HTR-8/SVneo (cell line): ENCODE measurements around the gene MVB12B.
"Not testable (repeated sequence)": the region's sequence is repeated elsewhere in the genome, so short reads cannot be mapped to it uniquely, and the experiment has no call there.

ENCODE experiments used
- DNase-seq: peaks from one replicate; pipeline ENCODE4 v3.0.0; 2011; ENCODE audit warnings: low spot score, mixed read lengths; ENCODE audit not compliant: insufficient read length
- FAIRE-seq: peaks from 2 replicates; lab custom pipeline; 2011; peaks lifted over from hg19 to GRCh38; lab: Jason Lieb, UNC

The MVB12B gene

DNA sequence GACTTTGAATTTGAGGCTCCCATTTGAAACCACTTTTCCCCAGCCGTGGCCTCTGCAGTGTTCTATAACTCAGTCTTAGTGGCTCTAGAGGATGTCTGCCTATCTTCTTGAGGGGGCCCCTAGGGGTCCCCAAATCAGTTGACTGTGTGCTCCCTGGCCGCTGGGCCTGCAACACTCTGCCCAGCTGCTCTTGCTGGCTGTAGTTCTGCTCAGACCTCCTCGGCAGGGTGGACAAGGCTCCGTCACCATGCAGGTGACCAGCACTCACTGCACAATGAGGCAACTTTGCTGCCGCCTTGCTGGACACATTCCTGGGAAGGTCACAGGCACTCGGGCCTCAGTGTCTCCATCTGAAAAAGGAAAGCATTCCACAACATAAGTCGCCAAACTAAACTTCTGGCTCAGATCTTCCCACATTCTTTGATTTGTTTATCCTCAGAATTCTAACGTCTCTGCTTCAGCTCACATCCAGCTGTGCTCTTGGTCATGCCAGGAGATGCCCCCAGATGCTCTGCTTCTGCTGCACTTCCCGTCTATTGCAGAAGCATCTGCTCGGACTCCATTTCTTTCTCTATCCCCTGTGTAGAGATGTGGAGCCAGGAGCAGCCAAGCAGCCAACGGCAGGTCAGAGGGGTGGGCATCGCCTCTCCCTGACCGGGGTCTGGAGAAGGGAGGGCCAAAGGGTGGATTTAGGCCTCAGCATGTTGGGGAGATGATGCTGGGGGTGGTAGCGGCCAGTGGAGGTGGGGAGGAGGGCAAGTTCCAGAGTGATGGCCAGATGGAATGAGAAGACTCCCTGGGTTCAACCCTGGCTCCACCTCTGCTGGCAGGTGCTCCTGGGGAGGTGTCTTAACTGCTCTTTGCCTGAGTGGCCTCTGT lies 133.6 kb downstream of the MVB12B start:
- DNase-seq = no peak
- FAIRE-seq = no peak

- FAIRE-seq (no peak), DNase-seq (no peak)
Observed at GRCh38 chr9:126461029-126461428, 134.4 kb downstream of the MVB12B start.

- FAIRE-seq (no peak), DNase-seq (no peak)
Observed at GRCh38 chr9:126461608-126462007, 135.0 kb downstream of the MVB12B start.

GRCh38 chr9:126462617-126463016 lies 136.0 kb downstream of the MVB12B start:
- DNase-seq (no peak), FAIRE-seq (no peak)

- no peak for DNase-seq
- FAIRE-seq = no peak
Observed at GRCh38 chr9:126463426-126463825, 136.8 kb downstream of the MVB12B start.

DNA sequence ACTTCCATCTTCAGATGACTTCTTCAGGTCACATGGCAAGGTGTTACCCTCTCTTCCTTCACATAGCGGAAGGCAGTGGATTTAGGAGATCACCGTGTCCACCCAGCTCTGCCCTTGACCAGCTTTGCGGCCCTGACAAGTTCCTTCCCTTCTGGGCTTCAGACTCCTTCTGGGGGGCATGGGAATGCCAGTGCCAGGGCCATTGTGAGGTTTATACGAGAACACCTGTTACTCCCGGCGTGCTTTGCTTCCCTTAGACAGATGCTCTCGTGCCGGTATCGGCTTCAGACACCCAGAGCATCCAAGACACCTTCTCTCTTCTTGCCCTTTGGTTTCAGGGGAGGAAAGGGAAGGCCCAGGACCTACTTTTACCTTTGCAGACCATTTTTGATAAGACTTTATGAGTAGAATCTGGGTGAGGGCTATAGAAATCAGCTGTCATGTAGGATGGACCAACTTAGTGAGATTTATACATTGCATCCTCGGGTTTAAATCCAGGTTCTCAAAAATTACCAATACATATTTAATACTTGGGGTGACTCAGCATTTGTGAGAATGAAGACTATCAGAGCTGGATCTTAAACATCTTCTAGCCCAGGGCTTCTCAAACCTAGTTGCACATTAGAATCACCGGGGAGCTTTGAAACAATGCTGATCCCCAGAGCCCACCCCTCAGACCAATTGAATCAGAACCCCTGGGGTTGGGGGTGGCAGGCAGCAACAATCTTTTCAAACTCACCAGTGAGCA lies 138.2 kb downstream of the MVB12B start:
- no peak for FAIRE-seq
- no peak for DNase-seq

DNA sequence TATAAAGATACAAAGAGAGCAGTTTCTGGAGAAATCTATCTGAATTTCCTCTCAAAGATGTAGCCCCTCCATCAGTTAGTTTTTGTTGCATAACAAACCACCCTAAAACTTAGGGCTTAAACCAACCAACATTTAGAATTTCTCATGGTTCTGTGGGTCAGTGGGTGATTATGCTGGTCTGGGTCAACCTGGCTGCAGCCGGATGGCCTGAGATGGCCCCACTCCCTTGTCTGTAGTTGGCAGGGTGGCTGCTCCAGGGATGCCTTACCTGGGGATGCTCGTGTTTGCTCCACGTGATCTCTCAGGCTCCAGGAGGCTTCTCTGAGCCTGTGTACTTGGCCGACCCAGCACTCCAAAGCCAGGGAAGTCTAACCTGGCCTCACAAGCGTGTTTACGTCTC lies 139.3 kb downstream of the MVB12B start:
- FAIRE-seq = no peak

DNA sequence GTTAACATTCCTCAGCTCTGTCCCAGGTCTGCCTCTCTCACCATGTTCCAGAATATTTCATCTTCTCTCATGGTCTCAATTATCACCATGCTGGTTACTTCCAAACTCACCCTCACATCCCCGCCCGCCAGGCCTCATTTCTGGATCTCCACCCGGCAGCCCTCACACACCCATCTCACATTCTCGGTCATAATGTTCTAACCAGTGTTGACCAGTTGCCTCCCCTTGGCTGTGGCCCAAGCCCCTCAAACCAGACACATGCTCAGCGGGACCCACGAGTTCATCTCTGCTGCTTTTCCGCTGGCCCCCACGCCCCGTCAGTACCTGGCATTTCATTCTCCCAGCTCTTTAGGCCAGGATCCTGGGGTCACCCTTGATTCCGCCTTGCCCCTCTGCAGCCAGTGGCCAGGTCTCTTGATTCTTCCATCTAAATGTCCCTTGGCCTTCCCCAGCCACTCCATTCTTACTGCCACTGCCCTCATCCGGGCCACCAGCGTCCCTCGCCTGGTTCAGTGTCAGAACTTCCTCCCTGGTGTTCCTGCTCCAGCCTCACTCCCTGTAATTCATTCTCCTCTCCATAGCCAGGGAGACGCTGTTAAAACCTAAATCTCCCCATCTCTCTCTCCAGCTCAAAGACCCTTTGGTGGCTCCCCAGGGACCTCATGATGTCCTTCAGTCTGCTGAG lies 141.7 kb downstream of the MVB12B start:
- FAIRE-seq (no peak), DNase-seq (no peak)

More for the DNA sequence above, 139.3 kb downstream of the MVB12B start:
- no peak for DNase-seq

GRCh38 chr9:126470241-126470993 lies 143.8 kb downstream of the MVB12B start:
- no peak for DNase-seq
- FAIRE-seq = no peak

DNA sequence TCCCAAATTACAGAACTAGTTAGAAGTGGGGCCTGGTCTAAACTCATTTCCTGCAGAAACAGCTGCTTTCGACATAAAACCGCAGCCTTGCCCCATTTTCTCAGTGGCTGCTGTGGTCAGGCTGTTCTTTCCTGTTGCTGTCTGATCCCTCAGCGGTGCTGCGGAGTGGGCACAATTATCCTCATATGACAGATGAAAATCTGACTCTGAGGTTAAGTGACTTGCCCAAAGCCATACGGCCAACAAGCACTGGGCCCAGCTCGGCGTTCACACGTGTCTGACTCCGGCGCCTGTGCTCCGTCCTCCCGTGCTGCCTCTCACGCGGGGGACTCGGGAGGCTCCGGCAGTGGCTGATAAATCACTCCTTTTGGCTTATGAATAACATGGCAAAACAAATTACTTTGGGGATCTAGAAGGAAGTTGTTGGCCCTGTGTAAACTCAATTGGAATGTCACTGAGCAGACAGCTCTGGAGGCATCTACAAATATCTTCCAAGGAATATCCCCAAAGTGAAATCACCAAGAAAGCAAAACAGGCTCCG lies 144.5 kb downstream of the MVB12B start:
- no peak for DNase-seq
- no peak for FAIRE-seq

DNA sequence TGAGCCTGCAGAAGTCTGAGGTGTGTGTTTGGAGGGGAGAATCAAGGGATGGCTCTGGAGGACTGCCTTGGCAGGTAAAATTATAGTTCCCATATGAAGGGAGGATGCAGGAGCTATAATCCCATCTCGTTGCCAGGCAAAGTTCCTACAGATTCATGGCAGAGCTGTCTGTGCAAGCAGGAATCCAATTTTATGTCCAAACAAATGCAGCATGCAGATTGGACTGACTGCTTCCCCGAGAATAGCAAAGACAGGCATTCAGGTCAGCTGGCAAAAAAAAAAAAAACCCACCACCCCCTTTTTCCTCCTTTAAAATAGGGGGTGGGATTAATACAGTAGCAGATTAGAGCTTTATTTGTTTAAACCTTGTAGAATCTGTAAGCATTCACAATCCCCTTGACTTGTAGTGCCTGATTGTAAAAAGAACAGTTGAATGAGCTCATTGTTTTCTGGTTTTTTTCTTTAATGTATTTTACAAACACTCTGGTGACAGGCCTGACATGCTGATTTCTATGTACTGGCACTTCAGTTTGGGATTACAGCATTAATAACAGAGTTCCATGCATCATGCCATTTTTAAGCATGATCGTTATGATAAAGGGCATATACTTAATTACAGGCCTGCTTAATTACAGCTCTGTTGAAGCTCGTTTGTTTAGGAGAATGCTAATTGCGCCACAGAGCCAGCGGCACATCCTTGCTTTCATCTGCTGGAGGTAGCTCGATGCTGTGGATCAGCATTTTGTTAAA lies 145.7 kb downstream of the MVB12B start:
- DNase-seq (no peak), FAIRE-seq (no peak)

- DNase-seq = no peak
- FAIRE-seq = no peak
Observed at GRCh38 chr9:126472948-126473298, 146.3 kb downstream of the MVB12B start.

DNA sequence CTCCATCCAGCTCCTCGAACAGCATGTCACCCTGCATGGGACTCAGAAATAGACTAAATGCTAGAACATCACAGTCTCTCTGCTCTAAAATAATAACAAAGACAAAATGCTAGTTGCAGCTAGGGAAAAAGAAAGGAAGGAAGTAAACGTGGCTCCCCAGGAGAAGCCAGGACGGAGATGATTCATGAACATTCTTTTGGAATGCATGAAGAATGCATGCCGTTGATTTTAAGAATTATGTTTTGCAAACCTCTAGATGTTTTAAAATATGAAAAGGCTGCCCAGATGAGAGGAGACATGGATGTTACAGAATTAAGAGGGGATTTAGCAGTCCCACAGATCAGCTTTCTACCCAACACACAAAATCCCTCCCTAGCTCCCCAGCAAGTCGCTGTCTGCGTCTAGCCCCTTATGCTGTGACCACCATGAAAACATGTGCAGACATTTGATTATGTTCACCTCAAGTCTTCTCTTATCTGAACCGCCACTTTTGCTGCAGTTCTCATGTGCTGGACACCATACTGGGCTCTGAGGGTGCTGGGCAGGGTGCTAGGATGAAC lies 147.7 kb downstream of the MVB12B start:
- FAIRE-seq (no peak), DNase-seq (peak; percentile 27)

GRCh38 chr9:126474786-126475485 lies 148.3 kb downstream of the MVB12B start:
- FAIRE-seq (no peak), DNase-seq (peak; percentile 44)

GRCh38 chr9:126475933-126476555 lies 149.4 kb downstream of the MVB12B start:
- DNase-seq (no peak), FAIRE-seq (no peak)

GRCh38 chr9:126477432-126477831 lies 150.8 kb downstream of the MVB12B start:
- not testable (repeated sequence) for DNase-seq, FAIRE-seq

DNA sequence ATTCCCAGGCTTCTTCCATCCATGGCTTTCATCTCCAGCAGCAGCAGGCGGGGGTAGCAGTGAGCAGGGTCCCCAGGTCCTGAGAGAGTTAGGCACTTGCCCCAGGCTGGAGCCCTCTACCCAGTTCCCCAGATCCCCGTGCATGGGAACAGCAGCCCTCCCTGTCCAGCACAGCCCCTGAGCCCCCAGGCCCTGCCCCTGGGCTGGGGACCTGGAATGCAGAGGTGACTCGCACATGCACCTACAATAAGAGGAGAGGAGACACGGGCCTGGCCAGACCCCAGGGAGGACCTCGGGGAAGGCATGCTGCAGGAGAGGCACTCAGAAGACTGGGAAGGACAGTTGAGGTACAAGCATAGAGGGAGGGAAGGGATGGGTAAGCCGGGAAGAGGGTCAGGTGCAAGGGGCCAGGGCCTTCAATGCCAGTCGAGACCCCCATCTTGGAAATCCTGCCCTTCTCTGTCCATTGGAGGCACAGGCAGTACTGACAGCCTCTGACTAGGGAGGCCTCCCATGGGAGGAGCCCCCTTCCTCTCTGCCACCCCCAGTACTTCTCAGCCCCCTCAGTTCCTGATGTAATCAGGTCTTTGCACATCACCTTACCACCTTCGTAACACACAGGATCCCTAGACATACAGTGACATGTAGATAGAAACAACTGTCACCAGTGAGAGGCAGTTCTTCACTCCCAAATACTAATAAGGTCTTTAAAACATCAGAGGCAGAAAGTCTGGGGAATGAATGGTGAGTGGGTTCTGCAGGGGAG lies 151.8 kb downstream of the MVB12B start:
- no peak for DNase-seq
- FAIRE-seq = no peak
